Astrocyte (in vitro differentiated cells and primary cell): Measurements from ENCODE around the gene CRTC1. TPM values are rescaled to one million over a fixed set of nuclear protein-coding genes. Genes with fewer than 3 reads are reported as not detected.

Experiments used
- DNase-seq: peaks from one replicate; pipeline ENCODE4 v3.0.0-alpha.2; 2010; ENCODE audit warnings: low read depth
- FAIRE-seq: peaks from 2 replicates; lab custom pipeline; 2011; peaks lifted over from hg19 to GRCh38; lab: Jason Lieb, UNC
- H2AFZ ChIP-seq: 2 replicates; pipeline ENCODE4 v1.6.0; 2012; ENCODE audit warnings: low read depth, low read length, inconsistent platforms
- H3K27ac ChIP-seq: 2 replicates; pipeline ENCODE4 v1.5.1; 2011; ENCODE audit warnings: low read depth, low read length, inconsistent platforms
- H3K27me3 ChIP-seq: 2 replicates; pipeline ENCODE4 v1.6.0; 2011; ENCODE audit warnings: low read length, inconsistent platforms; ENCODE audit not compliant: insufficient read depth
- H3K36me3 ChIP-seq: 2 replicates; pipeline ENCODE4 v1.5.1; 2011; ENCODE audit warnings: low read length, inconsistent platforms; ENCODE audit not compliant: insufficient read depth
- H3K4me1 ChIP-seq: 2 replicates; pipeline ENCODE4 v1.5.1; 2011; ENCODE audit warnings: low read length, inconsistent platforms; ENCODE audit not compliant: insufficient read depth
- H3K4me2 ChIP-seq: 2 replicates; pipeline ENCODE4 v1.6.0; 2012; ENCODE audit warnings: low read length, inconsistent platforms
- H3K4me3 ChIP-seq: 2 replicates; pipeline ENCODE4 v1.5.1; 2011; ENCODE audit warnings: low read depth, mild to moderate bottlenecking, low read length, inconsistent platforms; ENCODE audit not compliant: insufficient read depth
- H3K79me2 ChIP-seq: 2 replicates; pipeline ENCODE4 v1.6.0; 2012; ENCODE audit warnings: mild to moderate bottlenecking, low read length, inconsistent platforms; ENCODE audit not compliant: insufficient read depth
- H3K9ac ChIP-seq: 2 replicates; pipeline ENCODE4 v1.6.0; 2012; ENCODE audit warnings: mild to moderate bottlenecking, low read length, inconsistent platforms
- H3K9me3 ChIP-seq: 2 replicates; pipeline ENCODE4 v1.5.1; 2012; ENCODE audit warnings: low read depth, mild to moderate bottlenecking, low read length, inconsistent platforms; ENCODE audit not compliant: insufficient read depth
- H4K20me1 ChIP-seq: 2 replicates; pipeline ENCODE4 v1.6.0; 2012; ENCODE audit warnings: low read length, inconsistent platforms; ENCODE audit not compliant: insufficient read depth
- H3K27ac Mint-ChIP-seq: one replicate; pipeline ENCODE4 v1.8.0; 2021; ENCODE audit warnings: mild to moderate bottlenecking, mixed read lengths; ENCODE audit not compliant: unreplicated experiment
- H3K27me3 Mint-ChIP-seq: one replicate; pipeline ENCODE4 v1.8.0; 2021; ENCODE audit warnings: low read depth, mixed read lengths; ENCODE audit not compliant: unreplicated experiment
- H3K36me3 Mint-ChIP-seq: one replicate; pipeline ENCODE4 v1.8.0; 2021; ENCODE audit warnings: low read depth, mixed read lengths; ENCODE audit not compliant: unreplicated experiment
- H3K4me1 Mint-ChIP-seq: one replicate; pipeline ENCODE4 v1.8.0; 2021; ENCODE audit warnings: low read depth, mixed read lengths; ENCODE audit not compliant: unreplicated experiment
- H3K4me3 Mint-ChIP-seq: one replicate; pipeline ENCODE4 v1.8.0; 2021; ENCODE audit warnings: mild to moderate bottlenecking, moderate library complexity, mixed read lengths; ENCODE audit not compliant: unreplicated experiment
- H3K9me3 Mint-ChIP-seq: one replicate; pipeline ENCODE4 v1.8.0; 2021; ENCODE audit warnings: mild to moderate bottlenecking, mixed read lengths; ENCODE audit not compliant: unreplicated experiment
- CTCF ChIP-seq: IDR thresholded peaks from 2 replicates; pipeline ENCODE4 v1.5.1; 2011; ENCODE audit warnings: low read depth, mild to moderate bottlenecking, inconsistent platforms, low read length, moderate library complexity; ENCODE audit not compliant: insufficient read depth
- EZH2 ChIP-seq: IDR thresholded peaks from 2 replicates; pipeline ENCODE4 v1.6.1; 2012; ENCODE audit warnings: mild to moderate bottlenecking, low read length, inconsistent platforms; ENCODE audit not compliant: insufficient read depth
- total RNA-seq: library from RNA; stranded (reverse); gene quantifications from 2 replicates; pipeline ENCODE4 v1.2.1, GENCODE V29; 2021

Gene CRTC1
- total RNA-seq, 1 donor from 2014 or later, result 8.4 TPM

- Mint-ChIP-seq H3K27ac (no peak overlapping the region), H3K36me3 (peaks cover under 1% of the 10 kb centered on the region), H3K4me1 (peaks cover 4% of the 10 kb centered on the region), H3K27me3 (peaks cover 2% of the 10 kb centered on the region), H3K9me3 (no peaks in the 10 kb centered on the region), H3K4me3 (no peak overlapping the region)
- Histone ChIP-seq H3K4me3 (no peak overlapping the region), H3K27ac (no peak overlapping the region), H3K4me1 (no peaks in the 10 kb centered on the region), H4K20me1 (peaks cover 50% of the 10 kb centered on the region), H3K4me2 (no peak overlapping the region), H3K36me3 (no peaks in the 10 kb centered on the region), H3K9ac (no peak overlapping the region), H3K9me3 (no peaks in the 10 kb centered on the region), H3K79me2 (no peaks in the 10 kb centered on the region), H2AFZ (no peak overlapping the region), H3K27me3 (no peaks in the 10 kb centered on the region)
- DNase-seq, result no peak
- no peak for TF ChIP-seq EZH2
- TF ChIP-seq CTCF, result no peak
- FAIRE-seq, result no peak
Observed at GRCh38 chr19:18745012-18745735, 61.7 kb downstream of the CRTC1 start.

GRCh38 chr19:18745931-18746330 is 62.5 kb downstream of the CRTC1 start:
- Histone ChIP-seq H3K4me3 (no peak overlapping the region), H3K4me2 (no peak overlapping the region), H3K9ac (no peak overlapping the region), H3K79me2 (no peaks in the 10 kb centered on the region), H2AFZ (no peak overlapping the region), H3K27ac (no peak overlapping the region), H3K36me3 (no peaks in the 10 kb centered on the region), H4K20me1 (peaks cover 42% of the 10 kb centered on the region), H3K4me1 (no peaks in the 10 kb centered on the region), H3K27me3 (no peaks in the 10 kb centered on the region), H3K9me3 (no peaks in the 10 kb centered on the region)
- Mint-ChIP-seq H3K27ac (no peak overlapping the region), H3K27me3 (peaks cover 2% of the 10 kb centered on the region), H3K9me3 (no peaks in the 10 kb centered on the region), H3K4me1 (peaks cover 7% of the 10 kb centered on the region), H3K36me3 (peaks cover 5% of the 10 kb centered on the region), H3K4me3 (no peak overlapping the region)
- FAIRE-seq (no peak), DNase-seq (no peak)
- TF ChIP-seq EZH2, result no peak
- no peak for TF ChIP-seq CTCF
